Ishikawa (cell line): Measurements from ENCODE around the gene SPOP.

Experiments
- CEBPB ChIP-seq: IDR thresholded peaks from 2 replicates; pipeline ENCODE4 v1.6.1; 2012
- CREB1 ChIP-seq: IDR thresholded peaks from 2 replicates; pipeline ENCODE4 v1.6.1; 2012; ENCODE audit warnings: low read depth
- EP300 ChIP-seq: IDR thresholded peaks from 2 replicates; pipeline ENCODE4 v1.6.1; 2012; ENCODE audit warnings: borderline replicate concordance
- MAX ChIP-seq: IDR thresholded peaks from 2 replicates; pipeline ENCODE4 v1.6.1; 2012
- RAD21 ChIP-seq: IDR thresholded peaks from 2 replicates; pipeline ENCODE4 v1.6.1; 2012; ENCODE audit warnings: low read depth
- REST ChIP-seq: IDR thresholded peaks from 2 replicates; pipeline ENCODE4 v1.6.1; 2012; ENCODE audit warnings: low read depth, mild to moderate bottlenecking
- TAF1 ChIP-seq: IDR thresholded peaks from 2 replicates; pipeline ENCODE4 v1.6.1; 2012; ENCODE audit warnings: low read depth, mild to moderate bottlenecking
- TEAD4 ChIP-seq: IDR thresholded peaks from 2 replicates; pipeline ENCODE4 v1.6.1; 2012
- YY1 ChIP-seq: IDR thresholded peaks from 2 replicates; pipeline ENCODE4 v1.6.1; 2012; ENCODE audit warnings: low read depth
- TF ChIP-seq, protein P1 (sequence below): IDR thresholded peaks from 2 replicates; pipeline ENCODE4 v1.6.1; 2012

DNA sequence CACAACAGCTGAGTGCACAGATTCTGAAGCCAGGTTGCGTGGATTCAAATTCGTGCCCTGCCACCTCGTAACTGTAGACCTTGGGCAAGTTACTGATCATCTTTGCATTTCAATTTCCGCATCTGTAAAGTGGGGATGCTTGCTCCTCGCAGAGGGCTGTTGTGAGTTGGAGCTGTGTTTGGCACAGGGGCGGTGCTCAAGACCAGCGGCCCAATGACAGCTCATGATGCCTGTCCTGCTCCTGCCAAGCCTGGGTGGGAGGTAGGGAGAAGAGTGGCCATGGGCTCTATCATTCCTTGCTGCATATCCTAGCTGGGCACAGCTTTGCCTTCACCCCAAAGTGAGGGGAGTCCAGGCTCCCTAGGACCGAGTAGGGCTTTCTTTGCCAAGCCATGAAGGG is 89.6 kb downstream of the SPOP start:
- TF ChIP-seq RAD21 (no peak), CREB1 (no peak), TAF1 (no peak), MAX (no peak), YY1 (no peak), REST (no peak), CEBPB (no peak), EP300 (no peak), TEAD4 (no peak)
- TF ChIP-seq, protein P1, sequence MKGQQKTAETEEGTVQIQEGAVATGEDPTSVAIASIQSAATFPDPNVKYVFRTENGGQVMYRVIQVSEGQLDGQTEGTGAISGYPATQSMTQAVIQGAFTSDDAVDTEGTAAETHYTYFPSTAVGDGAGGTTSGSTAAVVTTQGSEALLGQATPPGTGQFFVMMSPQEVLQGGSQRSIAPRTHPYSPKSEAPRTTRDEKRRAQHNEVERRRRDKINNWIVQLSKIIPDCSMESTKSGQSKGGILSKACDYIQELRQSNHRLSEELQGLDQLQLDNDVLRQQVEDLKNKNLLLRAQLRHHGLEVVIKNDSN, result no peak
